Measurements from ENCODE around the gene ADORA1. TPM values are rescaled to one million over a fixed set of nuclear protein-coding genes. Genes with fewer than 3 reads are reported as not detected.

Gene ADORA1
- polyA plus RNA-seq, 4 donors: 0.38 to 1.4 (median 0.54) TPM; not detected in 1

GRCh38 chr1:203090421-203091198 lies 36.9 kb upstream of the ADORA1 start:
- WGBS, 3 donors: 69 to 75% (median 70%) methylated on average over 6 of the region's 6 CpGs
- FAIRE-seq: no peak
- no peaks in the 10 kb centered on the region for H3K36me3 ChIP-seq (ENCODE audit: control insufficient read depth in 3 of 3, insufficient read depth in 2 of 3, low read depth in 1 of 3, low read length in 3 of 3)

GRCh38 chr1:203091199-203091477 lies 36.4 kb upstream of the ADORA1 start:
- Histone ChIP-seq H3K4me1 (ENCODE audit: control insufficient read depth in 3 of 3, insufficient read depth in 2 of 3, low read depth in 1 of 3, low read length in 2 of 3) (no peaks in the 10 kb centered on the region), H3K27ac (ENCODE audit: low read depth in 1 of 3, low read length in 2 of 3) (no peak overlapping the region), H3K4me3 (ENCODE audit: low read depth in 1 of 3, low read length in 3 of 3) (no peak overlapping the region), H3K9me3 (ENCODE audit: control insufficient read depth in 2 of 2, insufficient read depth in 1 of 2, low read depth in 1 of 2, low read length in 1 of 2) (peaks cover 0 to 4% of the 10 kb centered on the region in 2 donors), H3K27me3 (ENCODE audit: control insufficient read depth in 3 of 3, insufficient read depth in 3 of 3, low read length in 3 of 3) (peaks cover 0 to 19% (median 7%) of the 10 kb centered on the region in 3 donors), H3K36me3 (ENCODE audit: control insufficient read depth in 3 of 3, insufficient read depth in 2 of 3, low read depth in 1 of 3, low read length in 3 of 3) (no peaks in the 10 kb centered on the region)
- 73 to 92% (median 81%) methylated on average over 4 of the region's 4 CpGs for WGBS, 3 donors
- no peak for DNase-seq
- FAIRE-seq: no peak

More at GRCh38 chr1:203090421-203091198, 36.9 kb upstream of the ADORA1 start:
- Histone ChIP-seq H3K27me3 (ENCODE audit: control insufficient read depth in 3 of 3, insufficient read depth in 3 of 3, low read length in 3 of 3) (peaks cover 0 to 19% (median 7%) of the 10 kb centered on the region in 3 donors), H3K4me1 (ENCODE audit: control insufficient read depth in 3 of 3, insufficient read depth in 2 of 3, low read depth in 1 of 3, low read length in 2 of 3) (no peaks in the 10 kb centered on the region), H3K4me3 (ENCODE audit: low read depth in 1 of 3, low read length in 3 of 3) (no peak overlapping the region), H3K9me3 (ENCODE audit: control insufficient read depth in 2 of 2, insufficient read depth in 1 of 2, low read depth in 1 of 2, low read length in 1 of 2) (peaks cover 0 to 4% of the 10 kb centered on the region in 2 donors), H3K27ac (ENCODE audit: low read depth in 1 of 3, low read length in 2 of 3) (no peak overlapping the region)
- no peak for DNase-seq

GRCh38 chr1:203091761-203092330 lies 35.7 kb upstream of the ADORA1 start:
- no peak for DNase-seq
- FAIRE-seq: no peak
- 57 to 72% (median 68%) methylated on average over 6 of the region's 6 CpGs for WGBS, 3 donors

GRCh38 chr1:203093754-203094410 lies 33.6 kb upstream of the ADORA1 start:
- Histone ChIP-seq H3K4me1 (ENCODE audit: control insufficient read depth in 3 of 3, insufficient read depth in 2 of 3, low read depth in 1 of 3, low read length in 2 of 3) (no peaks in the 10 kb centered on the region), H3K36me3 (ENCODE audit: control insufficient read depth in 3 of 3, insufficient read depth in 2 of 3, low read depth in 1 of 3, low read length in 3 of 3) (no peaks in the 10 kb centered on the region), H3K27ac (ENCODE audit: low read depth in 1 of 3, low read length in 2 of 3) (no peak overlapping the region), H3K9me3 (ENCODE audit: control insufficient read depth in 2 of 2, insufficient read depth in 1 of 2, low read depth in 1 of 2, low read length in 1 of 2) (peaks cover 0 to 4% of the 10 kb centered on the region in 2 donors), H3K27me3 (ENCODE audit: control insufficient read depth in 3 of 3, insufficient read depth in 3 of 3, low read length in 3 of 3) (peaks cover 0 to 8% (median 7%) of the 10 kb centered on the region in 3 donors), H3K4me3 (ENCODE audit: low read depth in 1 of 3, low read length in 3 of 3) (no peak overlapping the region)
- DNase-seq (no peak), FAIRE-seq (no peak)
- WGBS, 3 donors: 30 to 71% (median 32%) methylated on average over 1 of the region's 1 CpG

More at GRCh38 chr1:203091761-203092330, 35.7 kb upstream of the ADORA1 start:
- Histone ChIP-seq H3K9me3 (ENCODE audit: control insufficient read depth in 2 of 2, insufficient read depth in 1 of 2, low read depth in 1 of 2, low read length in 1 of 2) (peaks cover 0 to 4% of the 10 kb centered on the region in 2 donors), H3K4me3 (ENCODE audit: low read depth in 1 of 3, low read length in 3 of 3) (no peak overlapping the region), H3K27ac (ENCODE audit: low read depth in 1 of 3, low read length in 2 of 3) (no peak overlapping the region), H3K4me1 (ENCODE audit: control insufficient read depth in 3 of 3, insufficient read depth in 2 of 3, low read depth in 1 of 3, low read length in 2 of 3) (no peaks in the 10 kb centered on the region), H3K27me3 (ENCODE audit: control insufficient read depth in 3 of 3, insufficient read depth in 3 of 3, low read length in 3 of 3) (peaks cover 0 to 16% (median 7%) of the 10 kb centered on the region in 3 donors), H3K36me3 (ENCODE audit: control insufficient read depth in 3 of 3, insufficient read depth in 2 of 3, low read depth in 1 of 3, low read length in 3 of 3) (no peaks in the 10 kb centered on the region)

GRCh38 chr1:203095061-203095690 lies 32.4 kb upstream of the ADORA1 start:
- Histone ChIP-seq H3K36me3 (ENCODE audit: control insufficient read depth in 3 of 3, insufficient read depth in 2 of 3, low read depth in 1 of 3, low read length in 3 of 3) (no peaks in the 10 kb centered on the region), H3K4me1 (ENCODE audit: control insufficient read depth in 3 of 3, insufficient read depth in 2 of 3, low read depth in 1 of 3, low read length in 2 of 3) (no peaks in the 10 kb centered on the region), H3K27ac (ENCODE audit: low read depth in 1 of 3, low read length in 2 of 3) (no peak overlapping the region), H3K4me3 (ENCODE audit: low read depth in 1 of 3, low read length in 3 of 3) (no peak overlapping the region), H3K9me3 (ENCODE audit: control insufficient read depth in 2 of 2, insufficient read depth in 1 of 2, low read depth in 1 of 2, low read length in 1 of 2) (peaks cover 0 to 4% of the 10 kb centered on the region in 2 donors), H3K27me3 (ENCODE audit: control insufficient read depth in 3 of 3, insufficient read depth in 3 of 3, low read length in 3 of 3) (peaks cover 0 to 5% (median 0%) of the 10 kb centered on the region in 3 donors)
- FAIRE-seq (no peak), DNase-seq (no peak)
- 90 to 96% (median 93%) methylated on average over 1 of the region's 1 CpG for WGBS, 3 donors

GRCh38 chr1:203096566-203096965 lies 31.0 kb upstream of the ADORA1 start:
- no peak for FAIRE-seq
- H3K27me3 ChIP-seq (ENCODE audit: control insufficient read depth in 3 of 3, insufficient read depth in 3 of 3, low read length in 3 of 3): peaks cover 0 to 5% (median 0%) of the 10 kb centered on the region in 3 donors
- H3K4me3 ChIP-seq (ENCODE audit: low read depth in 1 of 3, low read length in 3 of 3): no peak overlapping the region
- H3K4me1 ChIP-seq (ENCODE audit: control insufficient read depth in 3 of 3, insufficient read depth in 2 of 3, low read depth in 1 of 3, low read length in 2 of 3): no peaks in the 10 kb centered on the region
- DNase-seq: no peak
- H3K9me3 ChIP-seq (ENCODE audit: control insufficient read depth in 2 of 2, insufficient read depth in 1 of 2, low read depth in 1 of 2, low read length in 1 of 2): peaks cover 0 to 4% of the 10 kb centered on the region in 2 donors
- H3K36me3 ChIP-seq (ENCODE audit: control insufficient read depth in 3 of 3, insufficient read depth in 2 of 3, low read depth in 1 of 3, low read length in 3 of 3): no peaks in the 10 kb centered on the region
- H3K27ac ChIP-seq (ENCODE audit: low read depth in 1 of 3, low read length in 2 of 3): no peak overlapping the region

- no peak for DNase-seq
- H3K9me3 ChIP-seq (ENCODE audit: control insufficient read depth in 2 of 2, insufficient read depth in 1 of 2, low read depth in 1 of 2, low read length in 1 of 2): peaks cover 0 to 4% of the 10 kb centered on the region in 2 donors
- no peak overlapping the region for H3K4me3 ChIP-seq (ENCODE audit: low read depth in 1 of 3, low read length in 3 of 3)
- 60 to 81% (median 78%) methylated on average over 1 of the region's 1 CpG for WGBS, 3 donors
- no peak for FAIRE-seq
- peaks cover 0 to 5% (median 0%) of the 10 kb centered on the region in 3 donors for H3K27me3 ChIP-seq (ENCODE audit: control insufficient read depth in 3 of 3, insufficient read depth in 3 of 3, low read length in 3 of 3)
- H3K27ac ChIP-seq (ENCODE audit: low read depth in 1 of 3, low read length in 2 of 3): no peak overlapping the region
- H3K4me1 ChIP-seq (ENCODE audit: control insufficient read depth in 3 of 3, insufficient read depth in 2 of 3, low read depth in 1 of 3, low read length in 2 of 3): no peaks in the 10 kb centered on the region
- H3K36me3 ChIP-seq (ENCODE audit: control insufficient read depth in 3 of 3, insufficient read depth in 2 of 3, low read depth in 1 of 3, low read length in 3 of 3): no peaks in the 10 kb centered on the region
These were observed 30.5 kb upstream of the ADORA1 start for GRCh38 chr1:203097001-203097400.

- Histone ChIP-seq H3K9me3 (ENCODE audit: control insufficient read depth in 2 of 2, insufficient read depth in 1 of 2, low read depth in 1 of 2, low read length in 1 of 2) (peaks cover 0 to 4% of the 10 kb centered on the region in 2 donors), H3K4me1 (ENCODE audit: control insufficient read depth in 3 of 3, insufficient read depth in 2 of 3, low read depth in 1 of 3, low read length in 2 of 3) (no peaks in the 10 kb centered on the region), H3K27ac (ENCODE audit: low read depth in 1 of 3, low read length in 2 of 3) (no peak overlapping the region), H3K36me3 (ENCODE audit: control insufficient read depth in 3 of 3, insufficient read depth in 2 of 3, low read depth in 1 of 3, low read length in 3 of 3) (no peaks in the 10 kb centered on the region), H3K27me3 (ENCODE audit: control insufficient read depth in 3 of 3, insufficient read depth in 3 of 3, low read length in 3 of 3) (no peaks in the 10 kb centered on the region), H3K4me3 (ENCODE audit: low read depth in 1 of 3, low read length in 3 of 3) (no peak overlapping the region)
- DNase-seq (no peak), FAIRE-seq (no peak)
- WGBS, 3 donors: 90 to 95% (median 93%) methylated on average over 1 of the region's 1 CpG
These were observed 29.1 kb upstream of the ADORA1 start for GRCh38 chr1:203098445-203098844.
